ENCODE results near the gene NOTO. TPM values are rescaled to one million over a fixed set of nuclear protein-coding genes. Genes with fewer than 3 reads are reported as not detected.
A peak's percentile ranks its signal among the peaks of the same experiment; 100 is the strongest.
"Not testable (repeated sequence)": the region's sequence is repeated elsewhere in the genome, so short reads cannot be mapped to it uniquely, and the experiment has no call there.

Gene NOTO
- total RNA-seq, 1 donor from 2014 or later: not detected

GRCh38 chr2:73197579-73197978 lies 4.8 kb upstream of the NOTO start:
- TF ChIP-seq EZH2phosphoT487 (IDR thresholded peaks at IDR 0.05): no peak
- TF ChIP-seq CTCF (IDR thresholded peaks at IDR 0.05): no peak
- TF ChIP-seq EZH2 (IDR thresholded peaks at IDR 0.05): no peak
- Histone ChIP-seq H3K27ac (no peak overlapping the region), H3K9me3 (ENCODE audit: low read depth) (no peaks in the 10 kb centered on the region), H2AFZ (replicated peaks) (no peak overlapping the region), H3K36me3 (no peaks in the 10 kb centered on the region), H3K9ac (no peak overlapping the region), H3K27me3 (peaks cover 54% of the 10 kb centered on the region), H3K79me2 (ENCODE audit: low read depth) (no peaks in the 10 kb centered on the region), H4K20me1 (ENCODE audit: low read depth) (peaks cover 4% of the 10 kb centered on the region), H3K4me3 (no peak overlapping the region), H3K4me2 (no peak overlapping the region), H3F3A (ENCODE audit: low read depth) (peaks cover 7% of the 10 kb centered on the region), H3K4me1 (no peaks in the 10 kb centered on the region)
- Mint-ChIP-seq H3K4me3 (no peak overlapping the region), H3K27ac (no peak overlapping the region), H3K4me1 (peaks cover 2% of the 10 kb centered on the region), H3K9me3 (peaks cover 2% of the 10 kb centered on the region), H3K36me3 (no peaks in the 10 kb centered on the region), H3K27me3 (ENCODE audit: insufficient read depth, low read depth) (peaks cover 43% of the 10 kb centered on the region)
- DNase-seq (ENCODE audit: low spot score): no peak

GRCh38 chr2:73200281-73200680 lies 2.1 kb upstream of the NOTO start:
- not testable (repeated sequence) for H3F3A ChIP-seq (ENCODE audit: low read depth); H3K4me3 Mint-ChIP-seq; H3K4me2 ChIP-seq; H3K36me3 ChIP-seq; H4K20me1 ChIP-seq (ENCODE audit: low read depth); H2AFZ ChIP-seq (replicated peaks); H3K4me3 ChIP-seq; H3K4me1 ChIP-seq; H3K27ac ChIP-seq; H3K9me3 Mint-ChIP-seq; H3K4me1 Mint-ChIP-seq; H3K79me2 ChIP-seq (ENCODE audit: low read depth); H3K9ac ChIP-seq; DNase-seq (ENCODE audit: low spot score); H3K9me3 ChIP-seq (ENCODE audit: low read depth); H3K27ac Mint-ChIP-seq; H3K36me3 Mint-ChIP-seq
- peaks cover 81% of the 10 kb centered on the region for H3K27me3 ChIP-seq
- peaks cover 63% of the 10 kb centered on the region for H3K27me3 Mint-ChIP-seq (ENCODE audit: insufficient read depth, low read depth)

GRCh38 chr2:73203055-73203681 lies 794 bp downstream of the NOTO start:
- Histone ChIP-seq H3K4me3 (peak overlapping the region; percentile 31), H3K79me2 (ENCODE audit: low read depth) (no peaks in the 10 kb centered on the region), H3K4me2 (peak overlapping the region; percentile 75), H3K9me3 (ENCODE audit: low read depth) (no peaks in the 10 kb centered on the region), H4K20me1 (ENCODE audit: low read depth) (peaks cover 9% of the 10 kb centered on the region), H3K27ac (no peak overlapping the region), H2AFZ (replicated peaks) (peak overlapping the region; percentile 86), H3F3A (ENCODE audit: low read depth) (peaks cover 7% of the 10 kb centered on the region), H3K36me3 (no peaks in the 10 kb centered on the region), H3K27me3 (peaks cover 87% of the 10 kb centered on the region), H3K9ac (no peak overlapping the region), H3K4me1 (no peaks in the 10 kb centered on the region)
- Mint-ChIP-seq H3K27me3 (ENCODE audit: insufficient read depth, low read depth) (peaks cover 64% of the 10 kb centered on the region), H3K27ac (no peak overlapping the region), H3K9me3 (peaks cover 6% of the 10 kb centered on the region), H3K36me3 (peaks cover 1% of the 10 kb centered on the region), H3K4me1 (peaks cover 2% of the 10 kb centered on the region), H3K4me3 (peak overlapping the region; percentile 48)
- TF ChIP-seq EZH2 (IDR thresholded peaks at IDR 0.05): peak; percentile 98
- TF ChIP-seq EZH2phosphoT487 (IDR thresholded peaks at IDR 0.05): peak; percentile 93
- TF ChIP-seq CTCF (IDR thresholded peaks at IDR 0.05): peak; percentile 1
- peak; percentile 34 for DNase-seq (ENCODE audit: low spot score)

GRCh38 chr2:73205611-73206010 lies 3.2 kb downstream of the NOTO start:
- no peak overlapping the region for H3K27ac ChIP-seq
- H3K27me3 ChIP-seq: peaks cover 69% of the 10 kb centered on the region
- no peak overlapping the region for H3K27ac Mint-ChIP-seq
- H3K4me2 ChIP-seq: no peak overlapping the region
- no peaks in the 10 kb centered on the region for H3K4me1 ChIP-seq
- H3K9ac ChIP-seq: no peak overlapping the region
- H3K4me3 ChIP-seq: no peak overlapping the region
- peaks cover 7% of the 10 kb centered on the region for H3F3A ChIP-seq (ENCODE audit: low read depth)
- peaks cover 9% of the 10 kb centered on the region for H4K20me1 ChIP-seq (ENCODE audit: low read depth)
- no peak for DNase-seq (ENCODE audit: low spot score)
- TF ChIP-seq EZH2 (IDR thresholded peaks at IDR 0.05) (no peak), CTCF (IDR thresholded peaks at IDR 0.05) (no peak), EZH2phosphoT487 (IDR thresholded peaks at IDR 0.05) (no peak)
- peaks cover 2% of the 10 kb centered on the region for H3K4me1 Mint-ChIP-seq
- peaks cover 55% of the 10 kb centered on the region for H3K27me3 Mint-ChIP-seq (ENCODE audit: insufficient read depth, low read depth)
- no peak overlapping the region for H3K4me3 Mint-ChIP-seq
- no peak overlapping the region for H2AFZ ChIP-seq (replicated peaks)
- no peaks in the 10 kb centered on the region for H3K79me2 ChIP-seq (ENCODE audit: low read depth)
- H3K36me3 Mint-ChIP-seq: peaks cover 1% of the 10 kb centered on the region
- no peaks in the 10 kb centered on the region for H3K36me3 ChIP-seq
- H3K9me3 ChIP-seq (ENCODE audit: low read depth): no peaks in the 10 kb centered on the region
- peaks cover 6% of the 10 kb centered on the region for H3K9me3 Mint-ChIP-seq
